Ovary (tissue), 9 donors: ENCODE results near the gene SMG6. TPM values are rescaled to one million over a fixed set of nuclear protein-coding genes. Genes with fewer than 3 reads are reported as not detected.
A peak's percentile ranks its signal among the peaks of the same experiment; 100 is the strongest.

Experiments
- DNase-seq, 5 donors: peaks; one replicate each; pipeline ENCODE4 v3.0.0-alpha.2; 2019 to 2020
- H3K27ac ChIP-seq, 2 donors: fragments of 200-600 bp; one replicate each; pipeline versions ENCODE4 v1.5.1 to v1.8.0; 2019 to 2022
- H3K27me3 ChIP-seq: fragments of 200-600 bp; one replicate; pipeline ENCODE4 v1.8.0; 2022
- H3K36me3 ChIP-seq: fragments of 200-600 bp; sonication (generic); one replicate; pipeline ENCODE4 v1.5.1; 2019
- H3K4me1 ChIP-seq: one replicate; pipeline ENCODE4 v1.8.1; 2013; ENCODE audit warnings: mild to moderate bottlenecking, moderate library complexity; ENCODE audit not compliant: insufficient read depth
- H3K4me3 ChIP-seq: fragments of 200-600 bp; sonication (generic); one replicate; pipeline ENCODE4 v1.5.1; 2017
- H3K9me3 ChIP-seq, 2 donors: fragments of 200-600 bp in 1 of 2; sonication (generic) in 1 of 2; one replicate each; pipeline versions ENCODE4 v1.5.1 to v1.8.1; 2013 to 2019; ENCODE audit warnings: mild to moderate bottlenecking in 1 of 2, moderate library complexity in 1 of 2
- EP300 ChIP-seq: sonication (generic); formaldehyde crosslinking; IDR thresholded peaks from one replicate; pipeline ENCODE4 v1.6.1; 2017; ENCODE audit warnings: antibody characterized with exemption
- POLR2A ChIP-seq: fragments of 450-650 bp; IDR thresholded peaks from one replicate; pipeline ENCODE4 v1.6.1; 2017; ENCODE audit warnings: antibody characterized with exemption, mild to moderate bottlenecking, moderate library complexity
- WGBS, 3 donors: extraction: QIAGEN DNeasy Blood & Tissue Kit in 1 of 3; methylation state at CpG; one replicate each; pipeline versions ENCODE4 v1.1.5 to v1.1.7; 2013 to 2017; 5-methylcytosine and 5-hydroxymethylcytosine counted together
- intact Hi-C, 4 donors: fragments of 100-400 bp; cut with DNase I; formaldehyde crosslinking; loops; one replicate each; pipeline versions ENCODE4 v1.11.0 to v1.15.1; 2022 to 2023
- polyA plus RNA-seq, 2 donors: library from polyadenylated mRNA; stranded (reverse); fragments of 200-250 nt in 1 of 2; fragments of 350-450 nt in 1 of 2; fragmentation: Illumina TruSeq in 1 of 2; extraction: RNeasy Lipid Tissue Mini Kit (QIAGEN cat#74804) in 1 of 2; gene quantifications; one replicate each; pipeline ENCODE4 v1.2.3, GENCODE V29; 2013 to 2014
- total RNA-seq, 7 donors: library from RNA; depleted of rRNA in 2 of 7; stranded (reverse); fragments of >200 nt in 2 of 7; fragmentation: NEBNext Ultra II Directional in 3 of 7; extraction: Animal tissue kit (Norgen Biotek cat#: 25700) in 3 of 7; gene quantifications; one replicate each; pipeline versions ENCODE4 v1.1.0 to v1.2.4, GENCODE V29; 2016 to 2023
- TF ChIP-seq, protein P1 (sequence below), 3 donors: fragments of 450-650 bp in 2 of 3; fragments of 200-600 bp in 1 of 3; IDR thresholded peaks; one replicate each; pipeline versions ENCODE4 v1.5.1 to v1.8.0; 2016 to 2022; ENCODE audit warnings: antibody characterized with exemption in 3 of 3, mild to moderate bottlenecking in 1 of 3
- donor health status: DM: no; HTN: no; CAD: no; lungs with moderate emphysema.
- donor health status: DM: no; HTN: no; CAD: no.
- donor health status: Bipolar disorder and iron deficiency.
- donor health status: DM: yes; HTN: yes; CAD: no.
- donor health status: DM: no; HTN: no; CAD: no.
- donor health status: DM: yes; HTN: yes; CAD: no.

The SMG6 gene
- total and polyA plus RNA-seq, 9 donors, result 33.8 to 66.0 (median 51.0) TPM

DNA sequence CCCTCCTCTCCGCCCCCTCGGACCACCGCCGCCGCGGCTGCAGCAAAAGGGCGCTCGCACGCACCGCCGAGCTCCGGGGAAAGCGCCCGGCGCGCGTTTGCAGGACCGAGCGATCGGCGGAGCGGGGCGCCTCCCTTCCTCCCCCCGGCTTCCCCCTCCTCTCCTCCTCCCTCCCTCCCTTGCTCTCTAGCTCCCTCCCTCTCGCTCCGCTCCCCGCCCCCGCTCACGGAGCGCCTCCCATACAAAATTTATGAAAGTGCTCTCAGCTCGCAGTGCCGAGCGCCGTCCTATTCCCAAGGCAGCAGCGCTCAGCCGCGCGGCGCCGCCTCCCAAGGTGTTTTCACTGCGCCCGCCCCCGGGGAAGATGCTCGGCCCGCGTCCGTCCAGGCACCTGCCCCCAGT is 278.4 kb downstream of the SMG6 start, which contains the start of gene RTN4RL1:
Gene RTN4RL1 (minus strand): TSS at position 115 of the 402 bp plus-strand sequence. CDS start 469 bp downstream, outside the sequence.
- H3K4me1 ChIP-seq, result peaks cover 4% of the 10 kb centered on the region
- intact Hi-C loops, result loop anchor here in 3 of 4 donors (2.0 to 10.0 kb wide), 4 partner anchors 116 to 370 kb away; partner anchors contain the start of gene TLCD2 (in 1 of the 3)
- no peaks in the 10 kb centered on the region for H3K36me3 ChIP-seq
- H3K4me3 ChIP-seq, result peak within 1 kb of the TSS; percentile 30
- H3K27ac ChIP-seq, result no peak within 1 kb of the TSS
- TF ChIP-seq POLR2A (no peak), EP300 (no peak)
- TF ChIP-seq, protein P1, sequence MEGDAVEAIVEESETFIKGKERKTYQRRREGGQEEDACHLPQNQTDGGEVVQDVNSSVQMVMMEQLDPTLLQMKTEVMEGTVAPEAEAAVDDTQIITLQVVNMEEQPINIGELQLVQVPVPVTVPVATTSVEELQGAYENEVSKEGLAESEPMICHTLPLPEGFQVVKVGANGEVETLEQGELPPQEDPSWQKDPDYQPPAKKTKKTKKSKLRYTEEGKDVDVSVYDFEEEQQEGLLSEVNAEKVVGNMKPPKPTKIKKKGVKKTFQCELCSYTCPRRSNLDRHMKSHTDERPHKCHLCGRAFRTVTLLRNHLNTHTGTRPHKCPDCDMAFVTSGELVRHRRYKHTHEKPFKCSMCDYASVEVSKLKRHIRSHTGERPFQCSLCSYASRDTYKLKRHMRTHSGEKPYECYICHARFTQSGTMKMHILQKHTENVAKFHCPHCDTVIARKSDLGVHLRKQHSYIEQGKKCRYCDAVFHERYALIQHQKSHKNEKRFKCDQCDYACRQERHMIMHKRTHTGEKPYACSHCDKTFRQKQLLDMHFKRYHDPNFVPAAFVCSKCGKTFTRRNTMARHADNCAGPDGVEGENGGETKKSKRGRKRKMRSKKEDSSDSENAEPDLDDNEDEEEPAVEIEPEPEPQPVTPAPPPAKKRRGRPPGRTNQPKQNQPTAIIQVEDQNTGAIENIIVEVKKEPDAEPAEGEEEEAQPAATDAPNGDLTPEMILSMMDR (IDR thresholded peaks at IDR 0.05), result no peak
- H3K27me3 ChIP-seq, result no peaks in the 10 kb centered on the region
- WGBS, 3 donors, result 1% methylated on average over 45 to 47 of the region's 47 CpGs
- H3K9me3 ChIP-seq, result no peaks in the 10 kb centered on the region
- DNase-seq, result peak; percentile 58 to 76 (median 68)

DNA sequence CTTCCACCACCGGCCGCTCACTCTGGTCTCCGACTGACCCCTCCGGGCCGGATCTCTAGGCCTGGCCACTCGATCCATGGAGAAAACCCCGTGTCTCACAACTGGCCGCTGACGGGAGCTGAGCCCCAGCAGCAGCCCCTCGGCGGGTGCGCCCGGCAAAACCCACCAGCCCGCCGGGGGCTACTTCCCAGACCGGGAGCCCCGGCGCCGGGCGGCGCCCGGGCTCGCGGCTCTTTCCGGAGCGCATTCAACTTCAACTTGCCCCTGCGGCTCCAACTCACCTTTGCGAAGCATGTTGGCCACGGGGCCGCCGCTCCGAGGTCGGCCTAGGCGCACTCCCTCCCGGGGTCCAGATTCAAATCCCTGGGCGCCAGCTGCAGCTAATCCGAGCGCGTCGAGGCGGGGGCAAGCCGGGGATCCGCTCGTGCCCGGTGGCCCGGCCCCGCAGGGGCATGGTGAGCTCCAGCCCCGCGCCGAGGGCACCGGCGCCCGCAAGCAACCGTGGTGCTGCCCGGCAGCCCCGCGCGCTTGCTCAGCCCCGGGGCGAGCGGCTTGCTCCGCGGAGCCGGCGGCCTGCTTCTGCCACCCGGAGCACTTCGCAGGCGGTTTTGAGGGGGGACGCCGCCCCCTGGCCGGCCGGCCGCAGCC is 278.9 kb downstream of the SMG6 start:
- WGBS, 3 donors, result 0 to 1% (median 1%) methylated on average over 43 to 73 of the region's 73 CpGs
- H3K27ac ChIP-seq, result no peak overlapping the region
- H3K36me3 ChIP-seq, result no peaks in the 10 kb centered on the region
- intact Hi-C loops, result loop anchor here in 3 of 4 donors (2.0 to 10.0 kb wide), 4 partner anchors 116 to 370 kb away; partner anchors contain the start of gene TLCD2 (in 1 of the 3)
- H3K9me3 ChIP-seq, result no peaks in the 10 kb centered on the region
- peaks cover 3% of the 10 kb centered on the region for H3K4me1 ChIP-seq
- H3K4me3 ChIP-seq, result peak overlapping the region; percentile 30
- H3K27me3 ChIP-seq, result no peaks in the 10 kb centered on the region
- DNase-seq, result no peak
- TF ChIP-seq POLR2A, result no peak
- TF ChIP-seq, protein P1 (IDR thresholded peaks at IDR 0.05), result no peak
- TF ChIP-seq EP300, result no peak

DNA sequence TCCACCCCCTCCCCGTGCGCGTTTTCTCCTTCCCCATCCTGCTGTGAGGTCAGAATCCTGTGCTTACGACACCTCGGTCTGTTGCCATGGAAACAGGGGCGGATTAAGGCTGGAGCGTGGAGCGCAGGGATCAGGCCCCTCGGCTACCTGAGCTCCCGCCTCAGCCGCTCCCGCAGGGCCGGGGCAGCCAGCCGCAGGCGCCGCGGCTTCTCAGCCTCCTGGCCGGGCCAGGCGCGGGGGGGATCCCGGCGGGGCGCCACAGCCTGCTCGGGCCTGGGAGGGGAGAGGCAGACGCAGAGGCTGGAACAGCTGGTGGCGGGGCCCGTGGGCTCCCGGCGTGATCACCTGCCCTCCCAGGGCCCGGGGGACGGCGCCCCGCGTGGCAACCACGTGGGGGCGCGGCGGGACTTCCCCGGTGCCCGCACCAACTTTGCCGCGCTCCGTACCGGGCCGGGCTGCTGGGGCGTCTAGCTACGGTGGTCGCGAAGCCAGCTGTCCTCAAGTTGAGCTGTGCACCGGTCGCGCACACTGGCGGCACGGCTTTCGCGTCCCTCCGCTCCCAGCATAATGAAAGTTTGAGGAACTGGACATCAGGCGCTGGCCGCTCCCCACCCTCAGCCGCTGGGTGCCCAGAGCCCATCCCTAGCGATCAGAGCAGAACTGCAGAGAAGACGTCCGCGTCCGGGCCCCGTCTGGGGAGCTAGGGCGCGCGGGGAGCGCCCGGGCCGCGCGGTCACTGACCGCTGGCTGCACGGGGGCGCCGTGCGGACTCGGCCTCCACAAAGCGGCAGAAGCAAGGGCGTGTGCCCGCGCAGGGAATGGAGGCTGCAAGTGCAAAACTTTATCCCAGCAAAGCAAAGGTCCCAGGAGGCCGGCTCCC is 279.7 kb downstream of the SMG6 start:
- DNase-seq, result peak; percentile 56 to 77 (median 64)
- peaks cover 1% of the 10 kb centered on the region for H3K4me1 ChIP-seq
- TF ChIP-seq POLR2A, result no peak
- TF ChIP-seq, protein P1 (IDR thresholded peaks at IDR 0.05), result peak in 1 of 3 donors; percentile 19
- TF ChIP-seq EP300, result no peak
- WGBS, 3 donors, result 1% methylated on average over 58 to 85 of the region's 85 CpGs
- intact Hi-C loops, result loop anchor here in 2 of 4 donors (2.0 to 10.0 kb wide), 2 partner anchors 115 to 369 kb away; no protein-coding TSS in a partner anchor
- no peaks in the 10 kb centered on the region for H3K27me3 ChIP-seq
- no peaks in the 10 kb centered on the region for H3K9me3 ChIP-seq
- H3K36me3 ChIP-seq, result no peaks in the 10 kb centered on the region
- H3K27ac ChIP-seq, result no peak overlapping the region
- H3K4me3 ChIP-seq, result peak overlapping the region; percentile 30

DNA sequence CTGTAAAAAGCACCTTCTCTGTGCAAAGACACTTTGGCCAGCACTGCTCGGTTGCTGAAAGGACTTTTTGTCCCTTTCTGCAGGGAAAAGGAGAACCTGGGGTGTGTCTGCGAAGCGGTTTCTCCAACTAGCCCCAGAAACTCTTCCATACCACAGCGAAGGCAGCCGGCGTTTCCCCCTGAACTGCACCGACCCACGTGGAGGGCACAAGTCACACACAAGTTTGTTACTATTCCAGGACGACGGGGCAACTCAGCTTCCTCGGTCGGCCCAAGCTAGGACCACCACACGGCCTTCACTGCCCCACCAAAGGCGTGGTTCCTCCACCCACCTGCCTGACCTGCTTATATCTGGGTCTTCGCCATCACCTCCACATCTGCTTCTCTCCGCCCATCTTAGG is 280.3 kb downstream of the SMG6 start:
- H3K27me3 ChIP-seq, result no peaks in the 10 kb centered on the region
- TF ChIP-seq, protein P1 (IDR thresholded peaks at IDR 0.05), result no peak
- TF ChIP-seq POLR2A (no peak), EP300 (no peak)
- H3K9me3 ChIP-seq, result no peaks in the 10 kb centered on the region
- H3K4me1 ChIP-seq, result peaks cover 1% of the 10 kb centered on the region
- no peak for DNase-seq
- intact Hi-C loops, result loop anchor here in 1 of 4 donors (10.0 kb wide), 1 partner anchor 368 kb away; no protein-coding TSS in a partner anchor
- H3K4me3 ChIP-seq, result no peak overlapping the region
- H3K36me3 ChIP-seq, result no peaks in the 10 kb centered on the region
- no peak overlapping the region for H3K27ac ChIP-seq
- 50 to 54% (median 52%) methylated on average over 16 of the region's 16 CpGs for WGBS, 3 donors
